NOMO-1 treated with DMSO at 0.1 percent for 48 hours (cell line): ENCODE data around the gene MACO1.
"Not testable (repeated sequence)": the region's sequence is repeated elsewhere in the genome, so short reads cannot be mapped to it uniquely, and the experiment has no call there.

Experiments used
- DNase-seq: peaks from one replicate; lab custom pipeline; 2025; ENCODE audit not compliant: unreplicated experiment; lab: John Stamatoyannopoulos, UW

The MACO1 gene

GRCh38 chr1:25456502-25456901 lies 25.8 kb downstream of the MACO1 start:
- DNase-seq, result peak; percentile 68

- peak; percentile 51 for DNase-seq
Measured at GRCh38 chr1:25458541-25459298, 28.0 kb downstream of the MACO1 start.

- no peak for DNase-seq
Measured at GRCh38 chr1:25460020-25460419, 29.3 kb downstream of the MACO1 start.

GRCh38 chr1:25460816-25461215 lies 30.1 kb downstream of the MACO1 start:
- not testable (repeated sequence) for DNase-seq

- DNase-seq, result no peak
Measured at GRCh38 chr1:25461849-25462248, 31.2 kb downstream of the MACO1 start.

GRCh38 chr1:25462732-25463131 lies 32.0 kb downstream of the MACO1 start:
- no peak for DNase-seq

GRCh38 chr1:25467193-25467592 lies 36.5 kb downstream of the MACO1 start:
- no peak for DNase-seq

- no peak for DNase-seq
Measured at GRCh38 chr1:25467616-25468015, 36.9 kb downstream of the MACO1 start.

- DNase-seq, result no peak
Measured at GRCh38 chr1:25468033-25468432, 37.3 kb downstream of the MACO1 start.

GRCh38 chr1:25469177-25469576 lies 38.5 kb downstream of the MACO1 start:
- no peak for DNase-seq

GRCh38 chr1:25472471-25472870 lies 41.8 kb downstream of the MACO1 start:
- DNase-seq, result no peak

- DNase-seq, result no peak
Measured at GRCh38 chr1:25473653-25474225, 43.0 kb downstream of the MACO1 start.

GRCh38 chr1:25474439-25475047 lies 43.8 kb downstream of the MACO1 start:
- no peak for DNase-seq

GRCh38 chr1:25476186-25477097 lies 45.7 kb downstream of the MACO1 start:
- DNase-seq, result no peak

- DNase-seq, result no peak
Measured at GRCh38 chr1:25477448-25478034, 46.8 kb downstream of the MACO1 start.

- no peak for DNase-seq
Measured at GRCh38 chr1:25478633-25479032, 47.9 kb downstream of the MACO1 start.

- DNase-seq, result no peak
Measured at GRCh38 chr1:25481625-25482024, 50.9 kb downstream of the MACO1 start.

GRCh38 chr1:25482211-25482610 lies 51.5 kb downstream of the MACO1 start:
- no peak for DNase-seq

GRCh38 chr1:25484096-25484495 lies 53.4 kb downstream of the MACO1 start:
- DNase-seq, result no peak

- DNase-seq, result no peak
Measured at GRCh38 chr1:25484533-25484932, 53.8 kb downstream of the MACO1 start.
